ENCODE measurements around the gene HES4.
"Not testable (repeated sequence)": the region's sequence is repeated elsewhere in the genome, so short reads cannot be mapped to it uniquely, and the experiment has no call there.

HES4 gene

DNA sequence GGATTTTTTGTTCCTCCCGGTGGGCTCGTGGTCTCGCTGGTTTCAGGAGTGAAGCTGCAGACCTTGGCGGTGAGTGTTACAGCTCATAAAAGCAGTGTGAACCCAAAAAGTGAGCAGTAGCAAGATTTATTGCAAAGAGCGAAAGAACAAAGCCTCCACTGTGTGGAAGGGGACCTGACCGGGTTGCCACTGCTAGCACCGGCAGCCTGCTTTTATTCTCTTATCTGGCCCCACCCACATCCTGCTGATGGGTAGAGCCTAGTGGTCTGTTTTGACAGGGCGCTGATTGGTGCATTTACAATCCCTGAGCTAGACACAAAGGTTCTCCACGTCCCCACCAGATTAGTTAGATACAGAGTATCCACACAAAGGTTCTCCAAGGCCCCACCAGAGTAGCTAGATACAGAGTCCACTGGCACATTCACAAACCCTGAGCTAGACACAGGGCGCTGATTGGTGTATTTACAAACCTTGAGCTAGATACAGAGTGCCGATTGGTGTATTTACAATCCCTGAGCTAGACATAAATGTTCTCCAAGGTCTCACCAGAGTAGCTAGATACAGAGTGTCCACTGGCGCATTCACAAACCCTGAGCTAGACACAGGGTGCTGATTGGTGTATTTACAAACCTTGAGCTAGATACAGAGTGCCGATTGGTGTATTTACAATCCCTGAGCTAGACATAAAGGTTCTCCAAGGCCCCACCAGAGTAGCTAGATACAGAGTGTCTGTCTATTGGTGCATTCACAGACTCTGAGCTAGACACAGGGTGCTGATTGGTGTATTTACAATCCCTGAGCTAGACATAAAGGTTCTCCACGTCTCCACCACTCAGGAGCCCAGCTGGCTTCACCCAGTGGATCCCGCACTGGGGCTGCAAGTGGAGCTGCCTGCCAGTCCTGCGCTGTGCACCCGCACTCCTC, 17.8 kb upstream of the HES4 start:
- not testable (repeated sequence) for DNase-seq

DNA sequence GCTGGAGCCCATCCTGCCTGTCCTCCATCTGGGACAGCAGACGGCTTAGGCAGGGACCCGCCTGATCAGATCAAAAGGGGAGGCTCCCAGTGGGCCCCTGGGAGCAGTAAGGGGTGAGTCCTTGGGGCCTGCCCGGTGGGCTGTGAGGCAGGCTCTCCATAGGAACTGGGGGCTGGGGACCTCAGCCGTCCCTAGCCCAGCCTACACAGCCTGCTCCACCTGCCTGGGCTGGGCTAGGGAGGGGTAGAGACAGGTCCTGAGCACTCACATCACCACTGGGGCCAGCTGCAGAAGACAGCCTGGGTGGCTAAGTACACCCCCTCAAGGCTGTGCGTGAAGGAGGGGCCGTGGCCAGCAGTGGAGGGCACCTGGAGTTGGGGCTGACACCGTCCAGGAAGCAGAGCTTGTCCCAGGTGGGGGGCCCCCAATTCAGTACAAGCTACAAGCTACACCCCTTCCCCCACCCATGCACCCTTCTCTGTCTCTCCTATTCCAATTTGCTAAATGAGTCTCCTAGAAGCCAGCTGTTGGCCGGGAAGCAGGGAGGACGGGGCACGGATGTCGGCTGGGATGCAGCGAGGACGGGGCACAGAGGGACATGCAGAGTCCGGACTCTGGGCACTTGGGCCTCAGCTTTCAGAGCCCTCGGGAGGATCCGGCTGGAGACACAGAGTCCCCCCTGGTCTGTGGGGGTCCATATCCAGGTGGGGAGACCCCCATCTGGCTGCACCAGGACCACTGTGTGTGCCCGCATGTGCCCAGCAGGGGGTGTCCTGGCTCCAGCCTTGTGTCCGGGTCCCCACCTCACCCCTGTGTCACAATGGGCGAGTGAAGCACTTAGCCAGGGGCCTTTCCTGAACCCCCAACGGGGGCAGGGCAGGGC, 15.1 kb upstream of the HES4 start:
- peak in 1 of 2 experiments; percentile 56 for DNase-seq

DNA sequence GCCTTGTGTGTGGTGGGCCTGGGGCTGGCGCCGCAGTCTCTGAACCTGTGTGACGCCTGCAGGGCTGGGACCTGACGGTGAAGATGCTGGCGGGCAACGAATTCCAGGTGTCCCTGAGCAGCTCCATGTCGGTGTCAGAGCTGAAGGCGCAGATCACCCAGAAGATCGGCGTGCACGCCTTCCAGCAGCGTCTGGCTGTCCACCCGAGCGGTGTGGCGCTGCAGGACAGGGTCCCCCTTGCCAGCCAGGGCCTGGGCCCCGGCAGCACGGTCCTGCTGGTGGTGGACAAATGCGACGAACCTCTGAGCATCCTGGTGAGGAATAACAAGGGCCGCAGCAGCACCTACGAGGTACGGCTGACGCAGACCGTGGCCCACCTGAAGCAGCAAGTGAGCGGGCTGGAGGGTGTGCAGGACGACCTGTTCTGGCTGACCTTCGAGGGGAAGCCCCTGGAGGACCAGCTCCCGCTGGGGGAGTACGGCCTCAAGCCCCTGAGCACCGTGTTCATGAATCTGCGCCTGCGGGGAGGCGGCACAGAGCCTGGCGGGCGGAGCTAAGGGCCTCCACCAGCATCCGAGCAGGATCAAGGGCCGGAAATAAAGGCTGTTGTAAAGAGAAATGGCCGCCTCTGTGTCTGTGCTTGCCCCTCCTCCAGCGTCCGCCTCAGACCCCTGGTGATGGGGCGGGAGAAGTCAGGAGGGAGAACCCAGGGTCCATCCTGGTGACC, 14.2 kb upstream of the HES4 start:
- DNase-seq: no peak

- DNase-seq: peak; percentile 87 to 89
Measured at GRCh38 chr1:1013105-1013921, 13.4 kb upstream of the HES4 start, which contains the start of gene ISG15. Gene ISG15, plus strand, starts transcription at chr1:1013497. Its CDS starts 77 bp downstream, at chr1:1013574.

DNA sequence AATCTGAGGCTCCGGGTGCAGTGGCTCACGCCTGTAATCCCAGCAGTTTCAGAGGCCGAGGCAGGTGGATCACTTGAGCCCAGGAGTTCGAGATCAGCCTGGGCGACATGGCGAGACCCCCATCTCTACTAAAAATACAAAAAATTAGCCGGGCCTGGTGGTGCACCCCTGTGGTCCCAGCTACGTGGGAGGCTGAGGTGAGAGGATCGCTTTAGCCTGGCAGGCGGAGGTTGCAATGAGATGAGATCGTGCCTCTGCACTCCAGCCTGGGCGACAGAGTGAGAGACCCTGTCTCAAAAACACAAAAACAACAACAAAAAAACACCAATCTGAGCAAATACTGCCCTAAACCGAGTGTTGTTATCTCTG, 12.8 kb upstream of the HES4 start:
- not testable (repeated sequence) for DNase-seq

- DNase-seq: no peak
Measured at GRCh38 chr1:1011396-1011949, 11.6 kb upstream of the HES4 start.

GRCh38 chr1:1010131-1010530, 10.2 kb upstream of the HES4 start:
- DNase-seq: not testable (repeated sequence)

GRCh38 chr1:1006305-1007159, 6.6 kb upstream of the HES4 start:
- no peak for DNase-seq

GRCh38 chr1:1005774-1006304, 5.9 kb upstream of the HES4 start:
- no peak for DNase-seq

- no peak for DNase-seq
Measured at GRCh38 chr1:1004780-1005697, 5.1 kb upstream of the HES4 start.

- DNase-seq: no peak
Measured at GRCh38 chr1:1004420-1004779, 4.5 kb upstream of the HES4 start.

DNA sequence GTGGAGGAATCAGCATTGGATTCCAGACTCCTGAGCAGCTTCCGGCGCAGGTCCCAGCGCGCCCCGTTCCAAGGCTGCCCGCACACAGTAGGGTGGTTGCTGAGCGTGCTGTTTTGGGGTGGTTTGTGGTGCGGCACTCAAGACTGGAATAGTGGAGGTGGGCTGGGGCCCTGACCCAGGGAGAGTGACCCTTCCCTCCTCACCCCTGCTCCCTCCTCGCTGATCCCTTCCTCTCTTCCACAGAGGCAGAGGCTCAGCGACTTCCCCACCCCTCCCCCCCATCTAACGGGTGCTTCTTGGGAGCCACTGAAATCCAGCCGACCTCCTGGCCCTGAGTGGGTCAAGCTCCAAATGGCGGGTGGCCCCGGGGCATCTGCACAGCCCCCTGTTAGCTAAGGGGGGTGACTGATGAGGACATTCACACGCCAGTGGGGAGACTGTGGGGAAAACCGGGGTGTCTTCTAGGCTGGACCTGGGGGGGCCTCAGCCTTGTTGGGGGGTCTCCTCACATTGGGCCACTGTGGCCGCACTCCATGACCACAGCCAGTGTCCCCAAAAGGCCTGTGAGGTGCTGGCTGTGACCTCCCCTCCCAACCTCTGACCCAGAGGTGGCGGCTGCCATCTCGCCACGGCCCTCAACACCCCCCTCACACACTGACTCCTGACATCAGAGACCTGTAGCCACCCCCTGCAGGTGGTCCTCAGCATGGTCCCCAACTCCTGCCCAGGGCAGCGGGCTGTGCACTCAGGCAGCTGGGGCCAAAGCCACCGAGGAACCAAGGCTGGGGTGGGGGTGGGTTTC, 3.9 kb upstream of the HES4 start:
- DNase-seq: no peak

GRCh38 chr1:1001057-1001783, 1.3 kb upstream of the HES4 start:
- no peak for DNase-seq

- peak; percentile 74 to 83 for DNase-seq
Measured at GRCh38 chr1:1000357-1001056, 610 bp upstream of the HES4 start.

DNA sequence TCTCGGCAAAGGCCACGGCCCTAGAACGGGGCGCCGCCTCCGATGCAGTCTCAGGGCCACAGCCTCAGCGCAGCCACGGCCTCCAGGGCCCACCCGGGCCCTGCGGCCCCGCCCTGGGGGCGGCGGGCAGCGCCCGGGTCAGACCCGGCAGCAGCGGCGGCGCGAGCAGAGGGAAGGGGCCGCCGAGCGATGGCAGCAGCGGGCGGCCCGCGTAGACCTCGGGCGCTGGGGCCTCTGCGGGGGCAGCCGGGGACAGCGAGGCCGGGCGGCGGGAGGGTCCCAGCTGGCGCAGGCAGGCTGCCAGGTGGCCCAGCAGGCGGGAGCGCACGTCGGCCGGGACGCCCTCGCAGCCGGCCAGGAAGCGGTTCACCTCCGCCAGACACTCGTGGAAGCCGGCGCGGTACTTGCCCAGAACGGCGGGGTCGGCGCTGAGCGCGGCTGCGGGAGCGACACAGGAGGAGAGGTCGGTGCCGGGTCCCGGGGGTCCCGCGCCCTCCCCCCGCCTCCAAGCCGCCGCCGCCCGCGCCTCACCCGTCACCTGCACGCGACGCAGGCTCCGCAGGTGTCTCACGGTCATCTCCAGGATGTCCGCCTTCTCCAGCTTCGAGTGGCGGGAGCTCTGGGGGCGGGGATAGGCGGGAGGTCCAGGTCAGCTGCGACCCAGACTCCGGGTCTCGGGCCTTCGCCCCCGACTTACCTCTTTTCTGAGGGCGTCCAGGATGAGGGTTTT, 737 bp downstream of the HES4 start:
- DNase-seq: no peak

- DNase-seq: no peak
Measured at GRCh38 chr1:998745-998994, 1.2 kb downstream of the HES4 start.
